GM13976 (cell line): ENCODE measurements around the gene YARS1.

ENCODE experiments used
- DNase-seq: peaks from one replicate; pipeline ENCODE4 v3.0.0; 2012; ENCODE audit warnings: low spot score
- in situ Hi-C: fragments of 300-500 bp; cut with MboI; formaldehyde crosslinking; loops from one replicate; pipeline ENCODE4 v1.12.0; 2022; ENCODE audit warnings: low sequenced_read_pairs, mixed read lengths, inconsistent platforms; ENCODE audit not compliant: unreplicated experiment
- TF ChIP-seq, protein P1 (sequence below): IDR thresholded peaks from 2 replicates; pipeline ENCODE4 v1.5.1; 2012; ENCODE audit warnings: borderline replicate concordance, mild to moderate bottlenecking; ENCODE audit not compliant: insufficient read depth; ENCODE audit errors: extremely low read depth, missing control alignments, control extremely low read depth

Gene YARS1

DNA sequence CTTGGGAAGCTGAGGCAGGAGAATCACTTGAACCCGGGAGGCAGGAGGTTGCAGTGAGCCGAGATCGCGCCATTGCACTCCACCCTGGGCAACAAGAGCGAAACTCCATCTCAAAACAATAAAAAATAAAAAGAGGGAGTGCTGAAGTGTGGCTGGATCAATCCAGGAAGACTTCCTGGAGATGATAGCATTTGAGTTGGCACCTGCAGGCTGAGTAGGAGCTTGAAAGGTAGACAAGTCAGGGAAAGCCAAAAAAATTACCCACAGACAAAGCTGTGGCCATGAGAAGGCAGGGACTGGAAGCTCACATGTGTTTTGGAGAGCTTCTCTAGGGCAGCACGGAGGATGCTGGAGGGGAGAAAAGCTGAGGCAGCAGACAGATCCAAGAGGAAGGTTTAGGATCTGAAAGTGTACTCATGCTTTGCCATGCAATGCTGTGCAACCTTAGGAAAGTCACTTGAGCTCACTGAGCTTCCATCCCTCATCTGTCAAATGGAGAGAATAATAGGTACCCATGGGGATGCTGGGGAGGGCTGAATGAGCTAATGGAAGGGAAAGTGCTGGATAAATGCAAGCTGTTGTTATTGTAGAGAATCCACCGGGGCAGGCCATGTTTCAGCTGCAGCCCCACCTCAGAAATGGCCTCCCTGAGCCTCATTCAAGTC is 88.6 kb downstream of the YARS1 start:
- in situ Hi-C loops: no loop called here
- no peak for DNase-seq
- TF ChIP-seq, protein P1, sequence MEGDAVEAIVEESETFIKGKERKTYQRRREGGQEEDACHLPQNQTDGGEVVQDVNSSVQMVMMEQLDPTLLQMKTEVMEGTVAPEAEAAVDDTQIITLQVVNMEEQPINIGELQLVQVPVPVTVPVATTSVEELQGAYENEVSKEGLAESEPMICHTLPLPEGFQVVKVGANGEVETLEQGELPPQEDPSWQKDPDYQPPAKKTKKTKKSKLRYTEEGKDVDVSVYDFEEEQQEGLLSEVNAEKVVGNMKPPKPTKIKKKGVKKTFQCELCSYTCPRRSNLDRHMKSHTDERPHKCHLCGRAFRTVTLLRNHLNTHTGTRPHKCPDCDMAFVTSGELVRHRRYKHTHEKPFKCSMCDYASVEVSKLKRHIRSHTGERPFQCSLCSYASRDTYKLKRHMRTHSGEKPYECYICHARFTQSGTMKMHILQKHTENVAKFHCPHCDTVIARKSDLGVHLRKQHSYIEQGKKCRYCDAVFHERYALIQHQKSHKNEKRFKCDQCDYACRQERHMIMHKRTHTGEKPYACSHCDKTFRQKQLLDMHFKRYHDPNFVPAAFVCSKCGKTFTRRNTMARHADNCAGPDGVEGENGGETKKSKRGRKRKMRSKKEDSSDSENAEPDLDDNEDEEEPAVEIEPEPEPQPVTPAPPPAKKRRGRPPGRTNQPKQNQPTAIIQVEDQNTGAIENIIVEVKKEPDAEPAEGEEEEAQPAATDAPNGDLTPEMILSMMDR: no peak

DNA sequence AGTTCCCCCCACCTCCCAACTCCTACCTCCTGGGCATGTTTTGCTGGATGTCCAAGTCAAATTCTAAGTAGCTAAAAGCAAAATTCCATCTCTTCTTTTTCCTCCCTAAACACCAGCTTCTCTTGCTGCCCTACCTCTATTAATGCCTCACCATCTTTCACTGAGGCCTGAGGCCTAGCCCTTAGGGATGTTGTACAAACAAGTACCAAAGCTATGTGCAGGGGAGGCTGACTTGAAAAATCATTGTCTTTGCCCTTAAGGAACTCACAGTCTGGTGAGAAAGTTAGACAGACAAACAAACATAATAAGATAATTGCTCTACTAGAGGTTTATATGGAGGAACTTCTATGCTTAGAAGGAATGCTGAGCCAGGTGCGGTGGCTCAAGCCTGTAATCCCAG is 89.3 kb downstream of the YARS1 start:
- TF ChIP-seq, protein P1: no peak
- DNase-seq: no peak
- in situ Hi-C loops: no loop called here

DNA sequence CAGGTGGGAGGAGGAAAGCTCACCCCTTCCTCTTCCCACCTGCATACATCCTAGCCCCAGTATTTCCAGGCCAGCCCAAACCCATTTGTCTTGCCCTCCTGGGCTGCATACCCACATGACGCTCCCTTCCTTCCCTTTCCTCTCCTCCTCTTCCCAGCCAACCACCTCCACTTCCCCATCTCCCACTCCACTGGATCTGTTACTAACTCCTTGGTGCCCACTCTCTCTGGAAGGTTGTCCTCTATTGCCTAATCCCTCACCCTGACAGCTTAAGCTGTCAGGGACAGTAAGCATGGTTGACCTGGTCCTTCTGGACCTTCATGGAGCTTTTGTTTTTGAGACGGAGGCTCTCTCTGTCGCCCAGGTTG is 91.6 kb downstream of the YARS1 start:
- in situ Hi-C loops: no loop called here
- DNase-seq: no peak
- TF ChIP-seq, protein P1: no peak
